Caco-2 (cell line): ENCODE data around the gene MARCHF6. TPM values are rescaled to one million over a fixed set of nuclear protein-coding genes. Genes with fewer than 3 reads are reported as not detected.

Experiments used
- BruUV-seq: library from RNA; stranded (reverse); fragments of 400-500 nt; replicated peaks from 2 replicates; lab custom pipeline; 2021; lab: Mats Ljungman, UMichigan
- CTCF ChIA-PET: fragments of 300-600 bp; sonication (Branson Sonifier 250); formaldehyde crosslinking; loops from one replicate; lab custom pipeline; 2022; ENCODE audit warnings: antibody characterized with exemption; lab: Charles Lee
- POLR2A ChIA-PET: fragments of 300-600 bp; sonication (Branson Sonifier 250); formaldehyde crosslinking; loops from one replicate; lab custom pipeline; 2022; ENCODE audit warnings: antibody characterized with exemption; lab: Charles Lee
- DNase-seq, 2 experiments: peaks; one replicate each; pipeline versions ENCODE4 v3.0.0 to v3.0.0-alpha.2; 2020 to 2022
- H3K27me3 ChIP-seq: replicated peaks from 2 replicates; pipeline ENCODE4 v1.6.0; 2011; ENCODE audit warnings: low read length; ENCODE audit not compliant: control insufficient read depth, insufficient read depth
- H3K36me3 ChIP-seq: 2 replicates; pipeline ENCODE4 v1.5.1; 2011; ENCODE audit warnings: low read length; ENCODE audit not compliant: control insufficient read depth, insufficient read depth
- H3K4me1 ChIP-seq: fragments of 250-450 bp; sonication (Bioruptor Pico); 2 replicates; pipeline ENCODE4 v1.5.1; 2020; ENCODE audit warnings: mild to moderate bottlenecking
- H3K4me3 ChIP-seq: 2 replicates; pipeline ENCODE4 v1.5.1; 2011; ENCODE audit warnings: low read depth, mild to moderate bottlenecking, control low read depth, low read length
- H3K9me3 ChIP-seq: fragments of 250-450 bp; sonication (Bioruptor Pico); 2 replicates; pipeline ENCODE4 v1.5.1; 2020; ENCODE audit warnings: mild to moderate bottlenecking, moderate library complexity
- H3K27ac Mint-ChIP-seq: one replicate; pipeline ENCODE4 v1.8.0; 2022; ENCODE audit warnings: mixed read lengths; ENCODE audit not compliant: unreplicated experiment
- H3K27me3 Mint-ChIP-seq: one replicate; pipeline ENCODE4 v1.8.0; 2022; ENCODE audit warnings: mixed read lengths; ENCODE audit not compliant: insufficient read depth, unreplicated experiment
- H3K36me3 Mint-ChIP-seq: one replicate; pipeline ENCODE4 v1.8.0; 2022; ENCODE audit warnings: mild to moderate bottlenecking, mixed read lengths; ENCODE audit not compliant: insufficient read depth, unreplicated experiment
- H3K4me1 Mint-ChIP-seq: one replicate; pipeline ENCODE4 v1.8.0; 2022; ENCODE audit warnings: low read depth, mixed read lengths; ENCODE audit not compliant: unreplicated experiment
- H3K4me3 Mint-ChIP-seq: one replicate; pipeline ENCODE4 v1.8.0; 2022; ENCODE audit warnings: mild to moderate bottlenecking, moderate library complexity, mixed read lengths; ENCODE audit not compliant: unreplicated experiment
- H3K9me3 Mint-ChIP-seq: one replicate; pipeline ENCODE4 v1.8.0; 2022; ENCODE audit warnings: mixed read lengths; ENCODE audit not compliant: unreplicated experiment
- CTCF ChIP-seq, 2 experiments: fragments of 200-600 bp in 1 of 2; IDR thresholded peaks; 1 replicate in 1 of 2; 2 replicates in 1 of 2; pipeline versions ENCODE4 v1.5.1 to v1.8.0; 2011 to 2022; ENCODE audit warnings: antibody characterized with exemption in 1 of 2, control low read depth in 1 of 2, inconsistent platforms in 1 of 2, low read depth in 1 of 2, low read length in 1 of 2, mild to moderate bottlenecking in 1 of 2, moderate library complexity in 1 of 2; ENCODE audit not compliant: insufficient read depth in 1 of 2, severe bottlenecking in 1 of 2, unreplicated experiment in 1 of 2
- intact Hi-C: fragments of 100-400 bp; cut with micrococcal nuclease; formaldehyde crosslinking; loops from one replicate; pipeline ENCODE4 v1.10.0; 2022; ENCODE audit not compliant: unreplicated experiment
- total RNA-seq: library from RNA; stranded (reverse); gene quantifications from 2 replicates; pipeline ENCODE4 v1.2.3, GENCODE V29; 2022

Gene MARCHF6
- total RNA-seq, 1 experiment from 2014 or later, result 123 TPM

DNA sequence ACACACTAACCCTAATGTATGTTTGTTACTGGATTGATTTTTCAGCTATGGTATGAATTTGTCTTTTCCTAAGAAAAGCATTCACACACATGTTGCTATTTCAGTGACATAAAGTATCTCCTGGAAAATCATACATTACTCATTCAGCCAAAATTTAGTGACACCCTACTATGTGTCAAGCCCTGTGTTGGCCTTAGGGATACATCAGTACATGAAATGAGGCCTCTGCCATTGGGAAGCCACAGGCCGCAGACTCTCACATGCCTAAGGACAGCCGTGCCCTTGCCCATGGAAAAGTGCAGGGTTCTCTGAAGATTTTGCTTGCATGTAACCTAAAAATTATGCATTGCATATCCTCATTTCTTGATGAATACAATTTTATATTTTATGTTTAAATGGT is 5.2 kb upstream of the MARCHF6 start:
- no peak overlapping the region for H3K27ac Mint-ChIP-seq
- ChIA-PET CTCF (no interaction called here), POLR2A (no interaction called here)
- TF ChIP-seq CTCF (IDR thresholded peaks at IDR 0.05; ENCODE audit: insufficient read depth in 1 of 2, low read depth in 1 of 2, low read length in 1 of 2, severe bottlenecking in 1 of 2, unreplicated experiment in 1 of 2), result no peak
- no peaks in the 10 kb centered on the region for H3K27me3 Mint-ChIP-seq
- Histone ChIP-seq H3K27me3 (no peaks in the 10 kb centered on the region), H3K9me3 (no peaks in the 10 kb centered on the region), H3K36me3 (no peaks in the 10 kb centered on the region), H3K4me3 (no peak overlapping the region), H3K4me1 (no peaks in the 10 kb centered on the region)
- BruUV-seq, result no TSS peak
- no peaks in the 10 kb centered on the region for H3K9me3 Mint-ChIP-seq
- intact Hi-C loops, result no loop called here
- H3K4me3 Mint-ChIP-seq, result no peak overlapping the region
- peaks cover 1% of the 10 kb centered on the region for H3K36me3 Mint-ChIP-seq
- H3K4me1 Mint-ChIP-seq, result no peaks in the 10 kb centered on the region
- no peak for DNase-seq

DNA sequence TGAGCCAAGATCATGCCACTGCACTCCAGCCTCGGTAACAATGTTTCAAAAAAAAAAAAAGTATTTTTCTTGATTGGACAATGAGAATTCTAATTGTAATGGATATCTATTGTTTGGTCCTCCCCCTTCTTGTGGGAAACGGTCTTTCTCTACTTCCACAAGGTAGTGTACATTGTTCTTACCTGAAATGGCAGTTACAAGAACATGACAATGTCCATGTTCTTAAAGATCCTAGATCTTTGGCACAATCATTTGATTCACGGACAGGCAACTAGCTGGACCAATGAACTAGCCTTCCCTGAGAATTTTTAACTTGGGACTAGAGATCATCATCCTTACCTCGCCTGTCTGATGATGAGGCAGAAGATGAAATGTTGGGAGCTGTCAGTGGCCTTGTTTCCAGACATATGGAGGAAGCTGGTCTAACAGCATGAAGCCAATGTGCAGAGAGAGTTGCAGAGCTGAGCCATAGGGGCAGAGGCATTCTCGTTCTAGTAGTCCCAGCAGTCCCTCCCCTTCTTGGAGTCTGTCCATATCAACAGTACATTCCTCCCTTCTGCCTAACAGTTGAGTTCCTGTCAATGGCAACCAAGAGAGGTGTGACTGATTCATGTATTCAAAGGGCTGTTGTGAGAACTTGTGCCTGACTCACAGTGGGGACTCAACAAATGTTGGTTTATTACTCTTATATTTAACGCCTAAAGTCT is 2.1 kb upstream of the MARCHF6 start:
- Histone ChIP-seq H3K9me3 (no peaks in the 10 kb centered on the region), H3K27me3 (no peaks in the 10 kb centered on the region), H3K36me3 (no peaks in the 10 kb centered on the region), H3K4me3 (no peak overlapping the region), H3K4me1 (peaks cover 7% of the 10 kb centered on the region; the same call in 1 of the 2 replicates)
- no peak for DNase-seq
- Mint-ChIP-seq H3K27ac (no peak overlapping the region), H3K27me3 (no peaks in the 10 kb centered on the region), H3K36me3 (peaks cover 13% of the 10 kb centered on the region), H3K4me3 (peak overlapping the region; percentile 97), H3K9me3 (no peaks in the 10 kb centered on the region), H3K4me1 (no peaks in the 10 kb centered on the region)
- TF ChIP-seq CTCF (IDR thresholded peaks at IDR 0.05; ENCODE audit: insufficient read depth in 1 of 2, low read depth in 1 of 2, low read length in 1 of 2, severe bottlenecking in 1 of 2, unreplicated experiment in 1 of 2), result no peak
- POLR2A ChIA-PET, result no interaction called here
- CTCF ChIA-PET, result no interaction called here
- intact Hi-C loops, result loop anchor here (5.0 kb wide), 2 partner anchors 69 to 131 kb away; no protein-coding TSS in a partner anchor
- BruUV-seq, result no TSS peak

DNA sequence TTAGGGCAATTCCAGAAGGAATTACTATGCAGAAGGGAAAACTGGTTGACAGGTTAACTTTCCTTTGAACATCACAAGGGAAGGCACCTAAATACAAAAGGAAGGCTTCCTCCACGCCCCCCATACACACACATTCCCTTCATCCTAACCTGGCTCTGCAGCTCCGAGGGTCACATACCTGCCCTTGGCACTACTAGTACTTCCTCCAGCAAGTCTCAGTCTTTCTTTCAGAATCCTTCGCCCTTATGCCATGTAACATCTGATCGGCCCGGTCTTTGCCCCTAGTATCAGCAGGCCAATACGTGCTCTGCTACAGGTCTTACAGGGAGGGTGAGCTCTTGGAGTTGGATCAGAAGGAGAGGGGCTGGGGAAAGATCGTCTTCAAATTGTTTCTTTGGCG is 1.6 kb upstream of the MARCHF6 start:
- H3K4me1 ChIP-seq, result peaks cover 7% of the 10 kb centered on the region; the same call in 1 of the 2 replicates
- H3K4me3 Mint-ChIP-seq, result peak overlapping the region; percentile 97
- BruUV-seq, result no TSS peak
- TF ChIP-seq CTCF (IDR thresholded peaks at IDR 0.05; ENCODE audit: insufficient read depth in 1 of 2, low read depth in 1 of 2, low read length in 1 of 2, severe bottlenecking in 1 of 2, unreplicated experiment in 1 of 2), result no peak
- H3K9me3 Mint-ChIP-seq, result no peaks in the 10 kb centered on the region
- no peaks in the 10 kb centered on the region for H3K36me3 ChIP-seq
- ChIA-PET POLR2A (no interaction called here), CTCF (no interaction called here)
- H3K9me3 ChIP-seq, result no peaks in the 10 kb centered on the region
- H3K27me3 Mint-ChIP-seq, result no peaks in the 10 kb centered on the region
- intact Hi-C loops, result loop anchor here (2.0 to 5.0 kb wide), 3 partner anchors 17 to 130 kb away; no protein-coding TSS in a partner anchor
- H3K27ac Mint-ChIP-seq, result peak overlapping the region; percentile 99
- no peak overlapping the region for H3K4me3 ChIP-seq
- no peaks in the 10 kb centered on the region for H3K4me1 Mint-ChIP-seq
- H3K36me3 Mint-ChIP-seq, result peaks cover 13% of the 10 kb centered on the region
- no peak for DNase-seq
- H3K27me3 ChIP-seq, result no peaks in the 10 kb centered on the region
